MM.1S (cell line): Measurements from ENCODE around the gene SYK.

Experiments used
- DNase-seq: peaks from one replicate; pipeline ENCODE4 v3.0.0-alpha.2; 2015
- H2AFZ ChIP-seq: fragments of 300-600 bp; sonication (generic); 2 replicates; pipeline ENCODE4 v1.6.0; 2016; ENCODE audit warnings: antibody characterized with exemption, low read length
- H3F3A ChIP-seq: fragments of 300-600 bp; sonication (generic); 2 replicates; pipeline ENCODE4 v1.6.1; 2016; ENCODE audit warnings: mild to moderate bottlenecking, antibody characterized with exemption, low read length, moderate library complexity, mixed read lengths; ENCODE audit not compliant: insufficient read depth
- H3K27ac ChIP-seq: fragments of 300-600 bp; sonication (generic); 2 replicates; pipeline ENCODE4 v1.5.1; 2016; ENCODE audit warnings: mild to moderate bottlenecking, low read length
- H3K27me3 ChIP-seq: fragments of 300-600 bp; sonication (generic); replicated peaks from 2 replicates; pipeline ENCODE4 v1.6.0; 2016; ENCODE audit warnings: low read length; ENCODE audit not compliant: insufficient read depth
- H3K36me3 ChIP-seq: fragments of 300-600 bp; sonication (generic); replicated peaks from 2 replicates; pipeline ENCODE4 v1.6.1; 2016; ENCODE audit warnings: mild to moderate bottlenecking, low read length, mixed read lengths; ENCODE audit not compliant: insufficient read depth
- H3K4me1 ChIP-seq: fragments of 300-600 bp; sonication (generic); 2 replicates; pipeline ENCODE4 v1.6.1; 2016; ENCODE audit warnings: low read length, mixed read lengths
- H3K4me2 ChIP-seq: fragments of 300-600 bp; sonication (generic); 2 replicates; pipeline ENCODE4 v1.6.0; 2016; ENCODE audit warnings: low read depth, low read length
- H3K4me3 ChIP-seq: fragments of 300-600 bp; sonication (generic); 2 replicates; pipeline ENCODE4 v1.5.1; 2016; ENCODE audit warnings: low read length, mixed read lengths
- H3K79me2 ChIP-seq: fragments of 300-600 bp; sonication (generic); 2 replicates; pipeline ENCODE4 v1.6.1; 2016; ENCODE audit warnings: mixed run types, low read length, mixed read lengths
- H3K9ac ChIP-seq: fragments of 300-600 bp; sonication (generic); 2 replicates; pipeline ENCODE4 v1.6.1; 2016; ENCODE audit warnings: low read length, mixed read lengths
- H3K9me2 ChIP-seq: fragments of 300-600 bp; sonication (generic); replicated peaks from 2 replicates; pipeline ENCODE4 v1.6.1; 2016; ENCODE audit warnings: mild to moderate bottlenecking, low read length, mixed read lengths; ENCODE audit not compliant: insufficient read depth
- H3K9me3 ChIP-seq: fragments of 300-600 bp; sonication (generic); replicated peaks from 2 replicates; pipeline ENCODE4 v1.6.1; 2016; ENCODE audit warnings: mild to moderate bottlenecking, low read length, mixed read lengths; ENCODE audit not compliant: insufficient read depth
- H4K20me1 ChIP-seq: fragments of 300-600 bp; sonication (generic); 2 replicates; pipeline ENCODE4 v1.6.1; 2016; ENCODE audit warnings: mild to moderate bottlenecking, low read length, moderate library complexity, mixed read lengths; ENCODE audit not compliant: insufficient read depth
- EZH2 ChIP-seq: fragments of 300-600 bp; sonication (generic); optimal IDR thresholded peaks from 2 replicates; pipeline ENCODE3; 2017; ENCODE audit warnings: low read depth, mild to moderate bottlenecking, antibody characterized with exemption, low read length, mixed read lengths
- EZH2phosphoT487 ChIP-seq: fragments of 300-600 bp; sonication (generic); IDR thresholded peaks from 2 replicates; pipeline ENCODE4 v1.6.1; 2018; ENCODE audit warnings: antibody characterized with exemption, low read length
- TF ChIP-seq, protein P1 (sequence below): fragments of 300-600 bp; sonication (generic); IDR thresholded peaks from 2 replicates; pipeline ENCODE4 v1.5.1; 2016; ENCODE audit warnings: antibody characterized with exemption, low read length, mixed read lengths

The SYK gene

DNA sequence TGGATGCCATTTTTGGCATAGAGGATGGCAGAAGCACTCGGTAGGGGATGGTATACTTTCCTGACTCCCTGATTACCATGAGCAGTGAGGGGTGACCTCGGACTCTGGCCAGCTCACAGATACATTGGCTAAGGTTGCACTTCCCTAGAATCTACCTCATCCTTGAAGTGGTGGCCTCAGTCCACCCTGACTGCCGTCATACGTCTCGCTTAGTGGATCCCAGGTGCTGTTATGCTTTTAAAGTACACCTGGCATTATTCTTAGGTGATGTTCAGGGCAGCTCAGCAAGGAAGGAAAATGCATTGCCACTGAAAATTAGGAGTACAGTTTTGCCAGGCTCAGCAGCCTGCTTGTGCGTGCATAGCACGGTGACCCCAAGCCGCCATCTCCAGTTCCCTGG lies 87.3 kb downstream of the SYK start:
- H4K20me1 ChIP-seq: no peaks in the 10 kb centered on the region
- H3K4me1 ChIP-seq: no peaks in the 10 kb centered on the region
- peaks cover 2% of the 10 kb centered on the region for H3F3A ChIP-seq
- H3K9ac ChIP-seq: no peak overlapping the region
- no peak overlapping the region for H3K4me3 ChIP-seq
- no peak overlapping the region for H2AFZ ChIP-seq
- no peak for DNase-seq
- TF ChIP-seq EZH2 (no peak), EZH2phosphoT487 (no peak)
- TF ChIP-seq, protein P1, sequence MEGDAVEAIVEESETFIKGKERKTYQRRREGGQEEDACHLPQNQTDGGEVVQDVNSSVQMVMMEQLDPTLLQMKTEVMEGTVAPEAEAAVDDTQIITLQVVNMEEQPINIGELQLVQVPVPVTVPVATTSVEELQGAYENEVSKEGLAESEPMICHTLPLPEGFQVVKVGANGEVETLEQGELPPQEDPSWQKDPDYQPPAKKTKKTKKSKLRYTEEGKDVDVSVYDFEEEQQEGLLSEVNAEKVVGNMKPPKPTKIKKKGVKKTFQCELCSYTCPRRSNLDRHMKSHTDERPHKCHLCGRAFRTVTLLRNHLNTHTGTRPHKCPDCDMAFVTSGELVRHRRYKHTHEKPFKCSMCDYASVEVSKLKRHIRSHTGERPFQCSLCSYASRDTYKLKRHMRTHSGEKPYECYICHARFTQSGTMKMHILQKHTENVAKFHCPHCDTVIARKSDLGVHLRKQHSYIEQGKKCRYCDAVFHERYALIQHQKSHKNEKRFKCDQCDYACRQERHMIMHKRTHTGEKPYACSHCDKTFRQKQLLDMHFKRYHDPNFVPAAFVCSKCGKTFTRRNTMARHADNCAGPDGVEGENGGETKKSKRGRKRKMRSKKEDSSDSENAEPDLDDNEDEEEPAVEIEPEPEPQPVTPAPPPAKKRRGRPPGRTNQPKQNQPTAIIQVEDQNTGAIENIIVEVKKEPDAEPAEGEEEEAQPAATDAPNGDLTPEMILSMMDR: no peak
- H3K9me3 ChIP-seq: no peaks in the 10 kb centered on the region
- no peaks in the 10 kb centered on the region for H3K36me3 ChIP-seq
- no peak overlapping the region for H3K27ac ChIP-seq
- H3K9me2 ChIP-seq: no peaks in the 10 kb centered on the region
- H3K79me2 ChIP-seq: no peaks in the 10 kb centered on the region
- no peaks in the 10 kb centered on the region for H3K27me3 ChIP-seq
- no peak overlapping the region for H3K4me2 ChIP-seq

DNA sequence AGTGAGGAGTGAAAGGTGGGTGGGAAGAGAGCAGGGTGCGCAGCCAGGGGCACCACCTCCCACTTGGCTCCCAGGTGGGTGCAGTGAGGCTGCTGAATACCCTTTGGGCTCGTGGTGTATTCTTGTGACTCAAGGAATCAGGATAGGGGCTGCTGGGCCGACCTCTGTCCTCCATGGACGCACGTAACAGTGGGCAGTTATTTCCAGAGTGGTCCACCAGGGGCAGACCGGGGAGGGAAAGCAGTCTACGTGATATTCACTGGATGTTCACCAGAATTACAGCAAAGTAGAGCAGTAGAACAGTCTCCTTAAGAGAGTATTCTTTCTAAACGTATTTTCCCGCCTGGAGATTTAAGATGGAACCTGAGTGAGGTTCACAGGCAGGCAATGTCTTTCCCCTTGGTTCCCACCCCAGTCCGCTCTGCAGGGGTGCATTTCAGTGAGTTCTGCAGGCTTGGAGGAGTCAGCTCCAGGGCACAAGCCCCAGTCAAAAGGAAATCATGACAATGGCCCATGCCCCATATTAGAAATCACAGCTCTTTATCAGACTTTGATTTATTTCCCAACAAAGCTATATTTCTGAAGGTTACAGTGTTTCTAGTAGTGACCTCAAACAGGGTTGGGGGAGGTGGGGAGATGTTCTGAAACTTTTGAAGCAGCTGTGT lies 88.7 kb downstream of the SYK start:
- Histone ChIP-seq H3F3A (no peaks in the 10 kb centered on the region), H4K20me1 (no peaks in the 10 kb centered on the region), H3K9me2 (no peaks in the 10 kb centered on the region), H3K27me3 (no peaks in the 10 kb centered on the region), H3K36me3 (no peaks in the 10 kb centered on the region), H2AFZ (no peak overlapping the region), H3K4me2 (no peak overlapping the region), H3K27ac (no peak overlapping the region), H3K79me2 (no peaks in the 10 kb centered on the region), H3K4me3 (no peak overlapping the region), H3K9ac (no peak overlapping the region), H3K9me3 (no peaks in the 10 kb centered on the region), H3K4me1 (no peaks in the 10 kb centered on the region)
- DNase-seq: no peak
- TF ChIP-seq EZH2 (no peak), EZH2phosphoT487 (no peak)
- TF ChIP-seq, protein P1: no peak

DNA sequence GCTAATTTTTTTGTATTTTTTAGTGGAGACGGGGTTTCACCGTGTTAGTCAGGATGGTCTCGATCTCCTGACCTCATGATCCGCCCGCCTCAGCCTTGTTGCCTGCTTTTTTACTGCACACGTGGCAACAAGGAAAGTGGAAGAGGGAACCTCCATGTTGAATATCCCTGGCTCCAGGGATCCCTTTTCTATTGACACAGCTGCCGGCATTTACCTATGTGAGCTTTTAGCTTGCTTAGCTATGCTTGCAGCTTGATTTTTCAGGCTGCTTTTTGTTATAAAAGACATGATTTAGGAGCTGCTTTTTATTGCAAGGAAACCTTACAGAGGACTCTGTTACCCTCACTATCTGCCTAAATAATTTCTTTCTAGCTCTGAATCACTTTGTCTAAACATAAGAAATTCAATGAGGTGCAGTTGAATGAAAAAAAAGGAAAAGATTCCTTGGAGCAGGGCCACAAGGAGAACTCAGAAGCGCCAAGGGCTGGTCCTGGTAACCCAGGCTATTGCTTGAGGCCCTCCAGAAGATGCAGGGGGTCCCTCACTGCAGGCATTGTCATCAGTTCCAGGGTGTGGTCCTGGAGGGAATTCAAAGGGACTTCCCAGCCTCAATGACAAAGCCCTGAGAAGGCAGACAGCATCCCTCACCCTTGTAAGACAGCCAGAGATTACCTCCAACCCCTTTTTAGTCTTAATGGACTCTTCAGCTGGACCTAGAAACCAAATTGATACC lies 89.9 kb downstream of the SYK start:
- no peak for TF ChIP-seq EZH2
- TF ChIP-seq EZH2phosphoT487: no peak
- TF ChIP-seq, protein P1: no peak
- Histone ChIP-seq H3K9ac (no peak overlapping the region), H3K27ac (no peak overlapping the region), H3K27me3 (no peaks in the 10 kb centered on the region), H3K36me3 (no peaks in the 10 kb centered on the region), H3K4me2 (no peak overlapping the region), H3K9me3 (no peaks in the 10 kb centered on the region), H3F3A (no peaks in the 10 kb centered on the region), H4K20me1 (no peaks in the 10 kb centered on the region), H2AFZ (no peak overlapping the region), H3K9me2 (no peaks in the 10 kb centered on the region), H3K79me2 (no peaks in the 10 kb centered on the region), H3K4me1 (no peaks in the 10 kb centered on the region), H3K4me3 (no peak overlapping the region)
- no peak for DNase-seq
